ENCODE measurements around the gene NLRP6.

The NLRP6 gene

GRCh38 chr11:293852-294661, 15.8 kb downstream of the NLRP6 start:
- no peak for ATAC-seq
- DNase-seq = no peak

- DNase-seq (no peak), ATAC-seq (no peak)
These were observed 16.6 kb downstream of the NLRP6 start for GRCh38 chr11:294780-295179.

GRCh38 chr11:295351-296170, 17.4 kb downstream of the NLRP6 start:
- ATAC-seq = no peak
- DNase-seq = no peak

GRCh38 chr11:296171-297050, 18.2 kb downstream of the NLRP6 start:
- DNase-seq = no peak
- no peak for ATAC-seq

GRCh38 chr11:297051-297585, 18.9 kb downstream of the NLRP6 start:
- ATAC-seq (peak; percentile 20), DNase-seq (no peak)

- DNase-seq (peak; percentile 61), ATAC-seq (peak; percentile 47)
These were observed 19.6 kb downstream of the NLRP6 start for GRCh38 chr11:297586-298405.

GRCh38 chr11:298406-299065, 20.3 kb downstream of the NLRP6 start:
- ATAC-seq = no peak
- DNase-seq = no peak

- ATAC-seq = no peak
These were observed 21.1 kb downstream of the NLRP6 start, which contains the start of gene IFITM5 for GRCh38 chr11:299081-299891. Gene IFITM5, minus strand, starts transcription at chr11:299526. Its CDS starts 36 bp downstream, at chr11:299490.

GRCh38 chr11:299951-300735, 21.9 kb downstream of the NLRP6 start:
- peak; percentile 13 for ATAC-seq
- no peak for DNase-seq

More at GRCh38 chr11:299081-299891, 21.1 kb downstream of the NLRP6 start, which contains the start of gene IFITM5:
- no peak for DNase-seq

- no peak for DNase-seq
- ATAC-seq = no peak
These were observed 25.2 kb downstream of the NLRP6 start for GRCh38 chr11:303363-303762.

- no peak for ATAC-seq
- DNase-seq = no peak
These were observed 25.9 kb downstream of the NLRP6 start for GRCh38 chr11:304061-304506.

GRCh38 chr11:304915-305843, 27.0 kb downstream of the NLRP6 start:
- DNase-seq = peak; percentile 65

GRCh38 chr11:305844-306211, 27.6 kb downstream of the NLRP6 start:
- no peak for ATAC-seq
- no peak for DNase-seq

More at GRCh38 chr11:304915-305843, 27.0 kb downstream of the NLRP6 start:
- ATAC-seq = no peak

- DNase-seq (no peak), ATAC-seq (no peak)
These were observed 28.6 kb downstream of the NLRP6 start for GRCh38 chr11:306645-307371.

GRCh38 chr11:307766-308708, 29.8 kb downstream of the NLRP6 start, which contains the start of gene IFITM2:
Gene IFITM2, plus strand, starts transcription at chr11:307816. Its CDS starts 377 bp downstream, at chr11:308193.
- DNase-seq (peak; percentile 74), ATAC-seq (peak; percentile 44)

Data from stimulated activated naive CD8-positive, alpha-beta T cell treated with anti-CD3 and anti-CD28 coated beads, Interleukin-15, Interleukin-2, amounts not matched to agents 100 U/mL and 50 U/mL, for 24 hours (primary cell).